Measurements from ENCODE around the gene AFAP1L1. TPM values are rescaled to one million over a fixed set of nuclear protein-coding genes. Genes with fewer than 3 reads are reported as not detected.

The AFAP1L1 gene
- total and polyA plus RNA-seq, 9 of the 15 experiments (the other 6 are each of a cell fraction or from before 2014, with no cell fraction given), result 0.01 to 0.12 (median 0.03) TPM; not detected in 4

- TF ChIP-seq REST (IDR thresholded peaks at IDR 0.05; ENCODE audit: borderline replicate concordance), result peak; percentile 92
- peak; percentile 92 for TF ChIP-seq REST (CRISPR knock-in tag; IDR thresholded peaks at IDR 0.05; ENCODE audit: low read depth)
- no peak for TF ChIP-seq DNMT1 (IDR thresholded peaks at IDR 0.05)
- TF ChIP-seq ZNF57 (CRISPR knock-in tag; IDR thresholded peaks at IDR 0.05), result no peak
- TF ChIP-seq STAT5A (IDR thresholded peaks at IDR 0.05; ENCODE audit: borderline replicate concordance, low read length), result no peak
- TF ChIP-seq, protein P1, sequence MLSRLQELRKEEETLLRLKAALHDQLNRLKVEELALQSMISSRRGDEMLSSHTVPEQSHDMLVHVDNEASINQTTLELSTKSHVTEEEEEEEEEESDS (CRISPR knock-in tag; IDR thresholded peaks at IDR 0.05), result no peak
These were observed 17.2 kb upstream of the AFAP1L1 start (continued) for GRCh38 chr5:149254506-149254905.

Measured in K562 (cell line).